ENCODE data around the gene EPHA3. TPM values are rescaled to one million over a fixed set of nuclear protein-coding genes. Genes with fewer than 3 reads are reported as not detected.

Gene EPHA3
- total RNA-seq, 2 donors from 2014 or later: 0.15 to 0.18 TPM

DNA sequence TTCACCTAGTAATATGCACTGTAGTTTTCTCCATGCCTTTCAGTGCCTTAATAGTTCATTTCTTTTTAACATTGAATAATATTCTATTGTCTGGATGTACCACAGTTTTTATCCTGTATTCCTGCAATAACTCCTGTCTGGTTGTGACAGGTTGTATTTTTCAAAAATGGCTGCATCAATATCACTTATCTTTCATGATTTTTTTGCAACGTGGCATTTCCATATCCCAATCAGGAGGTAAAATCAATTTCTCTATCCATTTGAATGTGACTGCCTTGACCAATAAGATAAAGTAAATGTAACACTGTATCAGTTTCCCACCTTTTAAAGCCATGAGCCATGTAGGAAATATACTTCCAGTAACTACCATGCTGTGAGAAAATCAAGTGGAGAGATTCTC, 27.5 kb upstream of the EPHA3 start:
- TF ChIP-seq, protein P1, sequence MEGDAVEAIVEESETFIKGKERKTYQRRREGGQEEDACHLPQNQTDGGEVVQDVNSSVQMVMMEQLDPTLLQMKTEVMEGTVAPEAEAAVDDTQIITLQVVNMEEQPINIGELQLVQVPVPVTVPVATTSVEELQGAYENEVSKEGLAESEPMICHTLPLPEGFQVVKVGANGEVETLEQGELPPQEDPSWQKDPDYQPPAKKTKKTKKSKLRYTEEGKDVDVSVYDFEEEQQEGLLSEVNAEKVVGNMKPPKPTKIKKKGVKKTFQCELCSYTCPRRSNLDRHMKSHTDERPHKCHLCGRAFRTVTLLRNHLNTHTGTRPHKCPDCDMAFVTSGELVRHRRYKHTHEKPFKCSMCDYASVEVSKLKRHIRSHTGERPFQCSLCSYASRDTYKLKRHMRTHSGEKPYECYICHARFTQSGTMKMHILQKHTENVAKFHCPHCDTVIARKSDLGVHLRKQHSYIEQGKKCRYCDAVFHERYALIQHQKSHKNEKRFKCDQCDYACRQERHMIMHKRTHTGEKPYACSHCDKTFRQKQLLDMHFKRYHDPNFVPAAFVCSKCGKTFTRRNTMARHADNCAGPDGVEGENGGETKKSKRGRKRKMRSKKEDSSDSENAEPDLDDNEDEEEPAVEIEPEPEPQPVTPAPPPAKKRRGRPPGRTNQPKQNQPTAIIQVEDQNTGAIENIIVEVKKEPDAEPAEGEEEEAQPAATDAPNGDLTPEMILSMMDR (conservative IDR thresholded peaks at IDR 0.05): no peak
- Histone ChIP-seq H3K27ac (ENCODE audit: low read depth, low read length) (no peak overlapping the region), H3K9me3 (ENCODE audit: control insufficient read depth, low read length) (peaks cover 7% of the 10 kb centered on the region), H3K4me3 (ENCODE audit: low read length) (no peak overlapping the region), H3K9ac (ENCODE audit: extremely low read depth, low read length, poor library complexity, severe bottlenecking) (no peak overlapping the region), H3K4me1 (ENCODE audit: control insufficient read depth, insufficient read depth, low read length) (no peaks in the 10 kb centered on the region), H3K36me3 (ENCODE audit: control insufficient read depth, insufficient read depth, low read length) (no peaks in the 10 kb centered on the region), H3K27me3 (ENCODE audit: control insufficient read depth, insufficient read depth, low read length, poor library complexity, severe bottlenecking) (no peaks in the 10 kb centered on the region)
- Mint-ChIP-seq H3K27ac (no peak overlapping the region), H3K4me1 (no peaks in the 10 kb centered on the region), H3K4me3 (no peak overlapping the region), H3K9me3 (peaks cover 13% of the 10 kb centered on the region), H3K36me3 (ENCODE audit: low read depth) (no peaks in the 10 kb centered on the region), H3K27me3 (ENCODE audit: insufficient read depth) (no peaks in the 10 kb centered on the region)
- no peak for DNase-seq
- WGBS, 2 experiments (ENCODE audit: insufficient coverage in 1 of 2, insufficient read length in 1 of 2): 86 to 100% methylated on average over 1 of the region's 1 CpG

DNA sequence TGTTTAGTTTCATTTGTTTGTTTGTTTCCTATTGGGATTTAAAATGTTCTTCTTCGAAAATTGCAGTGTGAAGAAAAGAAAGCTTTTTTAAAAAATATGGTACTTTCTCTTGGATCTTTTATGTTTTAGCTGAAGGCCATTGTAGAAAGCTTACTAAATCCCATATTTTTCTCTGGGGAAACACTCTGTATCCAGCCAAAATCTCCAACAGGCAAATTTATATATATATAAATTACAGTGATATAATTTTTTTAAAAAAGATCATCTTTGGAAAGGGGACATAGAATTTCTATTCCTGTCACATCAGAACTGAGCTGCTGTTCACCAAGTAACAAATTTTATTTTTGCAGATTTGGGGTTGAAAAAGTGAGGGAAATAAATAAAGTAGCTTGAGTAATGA, 19.6 kb upstream of the EPHA3 start:
- H3K9me3 Mint-ChIP-seq: no peaks in the 10 kb centered on the region
- Histone ChIP-seq H3K9me3 (ENCODE audit: control insufficient read depth, low read length) (no peaks in the 10 kb centered on the region), H3K9ac (ENCODE audit: extremely low read depth, low read length, poor library complexity, severe bottlenecking) (no peak overlapping the region), H3K4me1 (ENCODE audit: control insufficient read depth, insufficient read depth, low read length) (no peaks in the 10 kb centered on the region), H3K27me3 (ENCODE audit: control insufficient read depth, insufficient read depth, low read length, poor library complexity, severe bottlenecking) (no peaks in the 10 kb centered on the region), H3K4me3 (ENCODE audit: low read length) (no peak overlapping the region), H3K36me3 (ENCODE audit: control insufficient read depth, insufficient read depth, low read length) (no peaks in the 10 kb centered on the region), H3K27ac (ENCODE audit: low read depth, low read length) (no peak overlapping the region)
- H3K27me3 Mint-ChIP-seq (ENCODE audit: insufficient read depth): no peaks in the 10 kb centered on the region
- H3K4me3 Mint-ChIP-seq: no peak overlapping the region
- TF ChIP-seq, protein P1 (conservative IDR thresholded peaks at IDR 0.05): no peak
- H3K36me3 Mint-ChIP-seq (ENCODE audit: low read depth): no peaks in the 10 kb centered on the region
- no peak for DNase-seq
- H3K4me1 Mint-ChIP-seq: no peaks in the 10 kb centered on the region
- 78% methylated on average over 1 of the region's 1 CpG; no CpG with 5 or more reads in 1 of the 2 experiments for whole genome bisulfite sequencing, 2 experiments (ENCODE audit: insufficient coverage in 1 of 2, insufficient read length in 1 of 2)
- no peak overlapping the region for H3K27ac Mint-ChIP-seq

DNA sequence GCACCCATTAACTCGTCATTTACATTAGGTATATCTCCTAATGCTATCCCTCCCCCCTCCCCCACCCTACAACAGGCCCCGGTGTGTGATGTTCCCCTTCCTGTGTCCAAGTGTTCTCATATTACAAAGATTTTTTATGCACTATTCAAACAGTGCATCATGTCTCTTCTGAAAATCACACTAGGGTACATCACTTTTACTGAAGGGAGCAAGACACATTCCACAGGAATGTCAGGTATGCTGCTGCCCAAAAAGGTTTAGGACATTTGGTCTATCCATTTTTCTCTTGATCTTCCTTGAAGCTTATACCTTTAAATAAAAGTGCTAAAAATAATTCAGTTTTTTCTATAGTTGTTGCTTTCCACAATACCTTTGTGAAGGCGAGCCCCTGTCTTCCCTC, 9.2 kb upstream of the EPHA3 start:
- Mint-ChIP-seq H3K4me1 (peaks cover 6% of the 10 kb centered on the region), H3K27ac (no peak overlapping the region), H3K9me3 (no peaks in the 10 kb centered on the region), H3K4me3 (no peak overlapping the region), H3K36me3 (ENCODE audit: low read depth) (no peaks in the 10 kb centered on the region), H3K27me3 (ENCODE audit: insufficient read depth) (no peaks in the 10 kb centered on the region)
- no peaks in the 10 kb centered on the region for H3K27me3 ChIP-seq (ENCODE audit: control insufficient read depth, insufficient read depth, low read length, poor library complexity, severe bottlenecking)
- TF ChIP-seq, protein P1 (conservative IDR thresholded peaks at IDR 0.05): no peak
- no peaks in the 10 kb centered on the region for H3K36me3 ChIP-seq (ENCODE audit: control insufficient read depth, insufficient read depth, low read length)
- H3K9ac ChIP-seq (ENCODE audit: extremely low read depth, low read length, poor library complexity, severe bottlenecking): no peak overlapping the region
- no peak overlapping the region for H3K4me3 ChIP-seq (ENCODE audit: low read length)
- 95% methylated on average over 3 of the region's 3 CpGs; no CpG with 5 or more reads in 1 of the 2 experiments for WGBS, 2 experiments (ENCODE audit: insufficient coverage in 1 of 2, insufficient read length in 1 of 2)
- H3K27ac ChIP-seq (ENCODE audit: low read depth, low read length): no peak overlapping the region
- no peaks in the 10 kb centered on the region for H3K4me1 ChIP-seq (ENCODE audit: control insufficient read depth, insufficient read depth, low read length)
- no peak for DNase-seq
- no peaks in the 10 kb centered on the region for H3K9me3 ChIP-seq (ENCODE audit: control insufficient read depth, low read length)
